WTC11 (cell line): ENCODE results near the gene CRIP2. TPM values are rescaled to one million over a fixed set of nuclear protein-coding genes. Genes with fewer than 3 reads are reported as not detected.

Experiments
- ATAC-seq: fragments of 200-7000 bp; cut with Tn5 transposase; 2 replicates; pipeline ENCODE4 v1.10.0; 2021; ENCODE audit warnings: mild to moderate bottlenecking, moderate library complexity
- CTCF ChIA-PET: fragments of 300-600 bp; sonication (Branson Sonifier 250); formaldehyde crosslinking; loops from one replicate; lab custom pipeline; 2021; ENCODE audit warnings: antibody characterized with exemption; lab: Charles Lee
- POLR2A ChIA-PET: fragments of 350-600 bp; sonication (Branson Sonifier 250); formaldehyde crosslinking; loops from one replicate; lab custom pipeline; 2021; ENCODE audit warnings: antibody characterized with exemption; lab: Charles Lee
- DNase-seq: peaks from one replicate; pipeline ENCODE4 v3.0.0; 2021; ENCODE audit warnings: low spot score
- H3K27ac Mint-ChIP-seq: 2 replicates; pipeline ENCODE4 v1.8.0; 2021; ENCODE audit warnings: mixed read lengths
- H3K27me3 Mint-ChIP-seq: 2 replicates; pipeline ENCODE4 v1.8.0; 2021; ENCODE audit warnings: low read depth, mild to moderate bottlenecking, moderate library complexity, mixed read lengths
- H3K36me3 Mint-ChIP-seq: 2 replicates; pipeline ENCODE4 v1.8.0; 2021; ENCODE audit warnings: mixed read lengths
- H3K4me1 Mint-ChIP-seq: 2 replicates; pipeline ENCODE4 v1.8.0; 2022; ENCODE audit warnings: mixed read lengths
- H3K4me3 Mint-ChIP-seq: 2 replicates; pipeline ENCODE4 v1.8.0; 2021; ENCODE audit warnings: mild to moderate bottlenecking, moderate library complexity, mixed read lengths
- H3K9me3 Mint-ChIP-seq: 2 replicates; pipeline ENCODE4 v1.8.0; 2021; ENCODE audit warnings: mixed read lengths
- ATF1 ChIP-seq: sonication (generic); formaldehyde crosslinking; IDR thresholded peaks from 2 replicates; pipeline ENCODE4 v1.8.1; 2023; ENCODE audit warnings: mild to moderate bottlenecking, moderate library complexity, missing genetic modification reagents
- FOXJ3 ChIP-seq: sonication (generic); formaldehyde crosslinking; IDR thresholded peaks from 2 replicates; pipeline ENCODE4 v1.9.0; 2021; ENCODE audit warnings: missing genetic modification reagents, mild to moderate bottlenecking, borderline replicate concordance
- FOXK1 ChIP-seq: sonication (generic); formaldehyde crosslinking; IDR thresholded peaks from 2 replicates; pipeline ENCODE4 v1.8.0; 2022; ENCODE audit warnings: mild to moderate bottlenecking, moderate library complexity, missing genetic modification reagents
- GABPB1 ChIP-seq: sonication (generic); formaldehyde crosslinking; IDR thresholded peaks from 2 replicates; pipeline ENCODE4 v1.8.1; 2023; ENCODE audit warnings: mild to moderate bottlenecking, missing genetic modification reagents
- IRF2 ChIP-seq: sonication (generic); formaldehyde crosslinking; IDR thresholded peaks from 2 replicates; pipeline ENCODE4 v1.8.0; 2022; ENCODE audit warnings: low read depth, missing genetic modification reagents, borderline replicate concordance
- JAZF1 ChIP-seq: fragments of 250-450 bp; sonication (Bioruptor Pico); IDR thresholded peaks from 2 replicates; pipeline ENCODE4 v1.9.0; 2021; ENCODE audit warnings: moderate library complexity, mild to moderate bottlenecking, inconsistent platforms
- NFYB ChIP-seq: sonication (generic); formaldehyde crosslinking; conservative IDR thresholded peaks from 2 replicates; pipeline ENCODE4 v1.8.0; 2022; ENCODE audit warnings: low read depth, missing genetic modification reagents
- ZBTB21 ChIP-seq: sonication (generic); formaldehyde crosslinking; IDR thresholded peaks from 2 replicates; pipeline ENCODE4 v1.8.1; 2023; ENCODE audit warnings: mild to moderate bottlenecking, missing genetic modification reagents, borderline replicate concordance
- ZNF423 ChIP-seq: fragments of 250-450 bp; sonication (Bioruptor Pico); IDR thresholded peaks from 2 replicates; pipeline ENCODE4 v2.1.2; 2022; ENCODE audit warnings: mild to moderate bottlenecking, moderate library complexity
- total RNA-seq: library from RNA; stranded (reverse); gene quantifications from 3 replicates; pipeline ENCODE4 v1.2.3, GENCODE V29; 2021
- TF ChIP-seq, protein P1 (sequence below): sonication (generic); formaldehyde crosslinking; IDR thresholded peaks from 2 replicates; pipeline ENCODE4 v1.8.1; 2023; ENCODE audit warnings: mild to moderate bottlenecking, missing genetic modification reagents, borderline replicate concordance
- TF ChIP-seq, protein P2 (sequence below): sonication (generic); formaldehyde crosslinking; IDR thresholded peaks from 2 replicates; pipeline ENCODE4 v1.8.0; 2022; ENCODE audit warnings: mild to moderate bottlenecking, missing genetic modification reagents
- TF ChIP-seq, protein P3 (sequence below): sonication (generic); formaldehyde crosslinking; conservative IDR thresholded peaks from 2 replicates; pipeline ENCODE4 v1.8.1; 2022; ENCODE audit warnings: mild to moderate bottlenecking, missing genetic modification reagents
- TF ChIP-seq, protein P4 (sequence below): sonication (generic); formaldehyde crosslinking; IDR thresholded peaks from 2 replicates; pipeline ENCODE4 v1.8.0; 2023; ENCODE audit warnings: missing genetic modification reagents, mild to moderate bottlenecking, borderline replicate concordance
- TF ChIP-seq, protein P5 (sequence below): sonication (generic); formaldehyde crosslinking; IDR thresholded peaks from 2 replicates; pipeline ENCODE4 v1.8.0; 2022; ENCODE audit warnings: mild to moderate bottlenecking, missing genetic modification reagents
- TF ChIP-seq, protein P6 (sequence below): fragments of 250-450 bp; sonication (Bioruptor Pico); IDR thresholded peaks from 2 replicates; pipeline ENCODE4 v1.9.0; 2021; ENCODE audit warnings: mild to moderate bottlenecking
- TF ChIP-seq, protein P7 (sequence below): fragments of 250-450 bp; sonication (Bioruptor Pico); IDR thresholded peaks from 2 replicates; pipeline ENCODE4 v1.9.0; 2021; ENCODE audit warnings: mild to moderate bottlenecking
- TF ChIP-seq, protein P8 (sequence below): sonication (generic); formaldehyde crosslinking; IDR thresholded peaks from 2 replicates; pipeline ENCODE4 v1.8.1; 2023; ENCODE audit warnings: mild to moderate bottlenecking, missing genetic modification reagents, moderate library complexity

The CRIP2 gene
- total RNA-seq, 1 experiment from 2014 or later, result 5.4 TPM

DNA sequence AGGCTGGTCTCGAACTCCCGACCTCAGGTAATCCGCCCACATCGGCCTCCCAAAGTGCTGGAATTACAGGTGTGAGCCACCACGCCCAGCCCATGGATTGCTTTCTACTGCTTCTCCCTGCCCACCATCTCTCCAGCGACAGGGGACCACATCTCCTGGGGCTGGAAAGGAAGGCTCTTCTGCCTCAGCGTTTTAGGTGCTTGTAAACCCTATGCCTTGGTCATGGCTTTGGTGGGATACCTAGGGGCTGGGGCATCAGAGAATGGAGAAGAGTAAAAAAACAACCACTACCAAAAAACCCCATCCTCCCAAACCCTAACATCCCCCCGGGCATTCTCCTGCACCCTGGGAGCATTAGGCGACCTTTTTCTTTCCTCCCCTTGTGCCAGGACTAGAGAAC lies 50.7 kb downstream of the CRIP2 start:
- Mint-ChIP-seq H3K27ac (no peak overlapping the region), H3K36me3 (no peaks in the 10 kb centered on the region), H3K9me3 (peaks cover 6% of the 10 kb centered on the region), H3K4me1 (no peaks in the 10 kb centered on the region), H3K27me3 (peaks cover 59% of the 10 kb centered on the region), H3K4me3 (peak overlapping the region; percentile 53)
- no peak for ATAC-seq
- no peak for DNase-seq
- ChIA-PET POLR2A (no interaction called here), CTCF (interaction anchor here (1.3 to 1.4 kb wide), 2 partner anchors 34 to 44 kb away, joined by 3 to 7 read pairs; no protein-coding TSS in a partner anchor)
- TF ChIP-seq, protein P1, sequence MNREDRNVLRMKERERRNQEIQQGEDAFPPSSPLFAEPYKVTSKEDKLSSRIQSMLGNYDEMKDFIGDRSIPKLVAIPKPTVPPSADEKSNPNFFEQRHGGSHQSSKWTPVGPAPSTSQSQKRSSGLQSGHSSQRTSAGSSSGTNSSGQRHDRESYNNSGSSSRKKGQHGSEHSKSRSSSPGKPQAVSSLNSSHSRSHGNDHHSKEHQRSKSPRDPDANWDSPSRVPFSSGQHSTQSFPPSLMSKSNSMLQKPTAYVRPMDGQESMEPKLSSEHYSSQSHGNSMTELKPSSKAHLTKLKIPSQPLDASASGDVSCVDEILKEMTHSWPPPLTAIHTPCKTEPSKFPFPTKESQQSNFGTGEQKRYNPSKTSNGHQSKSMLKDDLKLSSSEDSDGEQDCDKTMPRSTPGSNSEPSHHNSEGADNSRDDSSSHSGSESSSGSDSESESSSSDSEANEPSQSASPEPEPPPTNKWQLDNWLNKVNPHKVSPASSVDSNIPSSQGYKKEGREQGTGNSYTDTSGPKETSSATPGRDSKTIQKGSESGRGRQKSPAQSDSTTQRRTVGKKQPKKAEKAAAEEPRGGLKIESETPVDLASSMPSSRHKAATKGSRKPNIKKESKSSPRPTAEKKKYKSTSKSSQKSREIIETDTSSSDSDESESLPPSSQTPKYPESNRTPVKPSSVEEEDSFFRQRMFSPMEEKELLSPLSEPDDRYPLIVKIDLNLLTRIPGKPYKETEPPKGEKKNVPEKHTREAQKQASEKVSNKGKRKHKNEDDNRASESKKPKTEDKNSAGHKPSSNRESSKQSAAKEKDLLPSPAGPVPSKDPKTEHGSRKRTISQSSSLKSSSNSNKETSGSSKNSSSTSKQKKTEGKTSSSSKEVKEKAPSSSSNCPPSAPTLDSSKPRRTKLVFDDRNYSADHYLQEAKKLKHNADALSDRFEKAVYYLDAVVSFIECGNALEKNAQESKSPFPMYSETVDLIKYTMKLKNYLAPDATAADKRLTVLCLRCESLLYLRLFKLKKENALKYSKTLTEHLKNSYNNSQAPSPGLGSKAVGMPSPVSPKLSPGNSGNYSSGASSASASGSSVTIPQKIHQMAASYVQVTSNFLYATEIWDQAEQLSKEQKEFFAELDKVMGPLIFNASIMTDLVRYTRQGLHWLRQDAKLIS (CRISPR knock-in tag), result no peak
- no peak for TF ChIP-seq ZBTB21
- TF ChIP-seq, protein P2, sequence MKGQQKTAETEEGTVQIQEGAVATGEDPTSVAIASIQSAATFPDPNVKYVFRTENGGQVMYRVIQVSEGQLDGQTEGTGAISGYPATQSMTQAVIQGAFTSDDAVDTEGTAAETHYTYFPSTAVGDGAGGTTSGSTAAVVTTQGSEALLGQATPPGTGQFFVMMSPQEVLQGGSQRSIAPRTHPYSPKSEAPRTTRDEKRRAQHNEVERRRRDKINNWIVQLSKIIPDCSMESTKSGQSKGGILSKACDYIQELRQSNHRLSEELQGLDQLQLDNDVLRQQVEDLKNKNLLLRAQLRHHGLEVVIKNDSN (CRISPR knock-in tag), result no peak
- TF ChIP-seq, protein P3, sequence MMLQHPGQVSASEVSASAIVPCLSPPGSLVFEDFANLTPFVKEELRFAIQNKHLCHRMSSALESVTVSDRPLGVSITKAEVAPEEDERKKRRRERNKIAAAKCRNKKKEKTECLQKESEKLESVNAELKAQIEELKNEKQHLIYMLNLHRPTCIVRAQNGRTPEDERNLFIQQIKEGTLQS (CRISPR knock-in tag), result no peak
- no peak for TF ChIP-seq IRF2
- TF ChIP-seq JAZF1 (CRISPR knock-in tag), result no peak
- TF ChIP-seq ZNF423 (CRISPR knock-in tag), result no peak
- TF ChIP-seq FOXK1 (CRISPR knock-in tag), result no peak
- TF ChIP-seq, protein P4, sequence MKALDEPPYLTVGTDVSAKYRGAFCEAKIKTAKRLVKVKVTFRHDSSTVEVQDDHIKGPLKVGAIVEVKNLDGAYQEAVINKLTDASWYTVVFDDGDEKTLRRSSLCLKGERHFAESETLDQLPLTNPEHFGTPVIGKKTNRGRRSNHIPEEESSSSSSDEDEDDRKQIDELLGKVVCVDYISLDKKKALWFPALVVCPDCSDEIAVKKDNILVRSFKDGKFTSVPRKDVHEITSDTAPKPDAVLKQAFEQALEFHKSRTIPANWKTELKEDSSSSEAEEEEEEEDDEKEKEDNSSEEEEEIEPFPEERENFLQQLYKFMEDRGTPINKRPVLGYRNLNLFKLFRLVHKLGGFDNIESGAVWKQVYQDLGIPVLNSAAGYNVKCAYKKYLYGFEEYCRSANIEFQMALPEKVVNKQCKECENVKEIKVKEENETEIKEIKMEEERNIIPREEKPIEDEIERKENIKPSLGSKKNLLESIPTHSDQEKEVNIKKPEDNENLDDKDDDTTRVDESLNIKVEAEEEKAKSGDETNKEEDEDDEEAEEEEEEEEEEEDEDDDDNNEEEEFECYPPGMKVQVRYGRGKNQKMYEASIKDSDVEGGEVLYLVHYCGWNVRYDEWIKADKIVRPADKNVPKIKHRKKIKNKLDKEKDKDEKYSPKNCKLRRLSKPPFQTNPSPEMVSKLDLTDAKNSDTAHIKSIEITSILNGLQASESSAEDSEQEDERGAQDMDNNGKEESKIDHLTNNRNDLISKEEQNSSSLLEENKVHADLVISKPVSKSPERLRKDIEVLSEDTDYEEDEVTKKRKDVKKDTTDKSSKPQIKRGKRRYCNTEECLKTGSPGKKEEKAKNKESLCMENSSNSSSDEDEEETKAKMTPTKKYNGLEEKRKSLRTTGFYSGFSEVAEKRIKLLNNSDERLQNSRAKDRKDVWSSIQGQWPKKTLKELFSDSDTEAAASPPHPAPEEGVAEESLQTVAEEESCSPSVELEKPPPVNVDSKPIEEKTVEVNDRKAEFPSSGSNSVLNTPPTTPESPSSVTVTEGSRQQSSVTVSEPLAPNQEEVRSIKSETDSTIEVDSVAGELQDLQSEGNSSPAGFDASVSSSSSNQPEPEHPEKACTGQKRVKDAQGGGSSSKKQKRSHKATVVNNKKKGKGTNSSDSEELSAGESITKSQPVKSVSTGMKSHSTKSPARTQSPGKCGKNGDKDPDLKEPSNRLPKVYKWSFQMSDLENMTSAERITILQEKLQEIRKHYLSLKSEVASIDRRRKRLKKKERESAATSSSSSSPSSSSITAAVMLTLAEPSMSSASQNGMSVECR (CRISPR knock-in tag), result no peak
- TF ChIP-seq, protein P5, sequence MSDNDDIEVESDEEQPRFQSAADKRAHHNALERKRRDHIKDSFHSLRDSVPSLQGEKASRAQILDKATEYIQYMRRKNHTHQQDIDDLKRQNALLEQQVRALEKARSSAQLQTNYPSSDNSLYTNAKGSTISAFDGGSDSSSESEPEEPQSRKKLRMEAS (CRISPR knock-in tag), result no peak
- no peak for TF ChIP-seq GABPB1 (CRISPR knock-in tag)
- no peak for TF ChIP-seq ATF1 (CRISPR knock-in tag)
- TF ChIP-seq NFYB, result no peak
- TF ChIP-seq, protein P6, sequence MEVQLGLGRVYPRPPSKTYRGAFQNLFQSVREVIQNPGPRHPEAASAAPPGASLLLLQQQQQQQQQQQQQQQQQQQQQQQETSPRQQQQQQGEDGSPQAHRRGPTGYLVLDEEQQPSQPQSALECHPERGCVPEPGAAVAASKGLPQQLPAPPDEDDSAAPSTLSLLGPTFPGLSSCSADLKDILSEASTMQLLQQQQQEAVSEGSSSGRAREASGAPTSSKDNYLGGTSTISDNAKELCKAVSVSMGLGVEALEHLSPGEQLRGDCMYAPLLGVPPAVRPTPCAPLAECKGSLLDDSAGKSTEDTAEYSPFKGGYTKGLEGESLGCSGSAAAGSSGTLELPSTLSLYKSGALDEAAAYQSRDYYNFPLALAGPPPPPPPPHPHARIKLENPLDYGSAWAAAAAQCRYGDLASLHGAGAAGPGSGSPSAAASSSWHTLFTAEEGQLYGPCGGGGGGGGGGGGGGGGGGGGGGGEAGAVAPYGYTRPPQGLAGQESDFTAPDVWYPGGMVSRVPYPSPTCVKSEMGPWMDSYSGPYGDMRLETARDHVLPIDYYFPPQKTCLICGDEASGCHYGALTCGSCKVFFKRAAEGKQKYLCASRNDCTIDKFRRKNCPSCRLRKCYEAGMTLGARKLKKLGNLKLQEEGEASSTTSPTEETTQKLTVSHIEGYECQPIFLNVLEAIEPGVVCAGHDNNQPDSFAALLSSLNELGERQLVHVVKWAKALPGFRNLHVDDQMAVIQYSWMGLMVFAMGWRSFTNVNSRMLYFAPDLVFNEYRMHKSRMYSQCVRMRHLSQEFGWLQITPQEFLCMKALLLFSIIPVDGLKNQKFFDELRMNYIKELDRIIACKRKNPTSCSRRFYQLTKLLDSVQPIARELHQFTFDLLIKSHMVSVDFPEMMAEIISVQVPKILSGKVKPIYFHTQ, result no peak
- no peak for TF ChIP-seq FOXJ3 (CRISPR knock-in tag)
- TF ChIP-seq, protein P7, sequence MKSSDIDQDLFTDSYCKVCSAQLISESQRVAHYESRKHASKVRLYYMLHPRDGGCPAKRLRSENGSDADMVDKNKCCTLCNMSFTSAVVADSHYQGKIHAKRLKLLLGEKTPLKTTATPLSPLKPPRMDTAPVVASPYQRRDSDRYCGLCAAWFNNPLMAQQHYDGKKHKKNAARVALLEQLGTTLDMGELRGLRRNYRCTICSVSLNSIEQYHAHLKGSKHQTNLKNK (CRISPR knock-in tag), result no peak
- TF ChIP-seq, protein P8, sequence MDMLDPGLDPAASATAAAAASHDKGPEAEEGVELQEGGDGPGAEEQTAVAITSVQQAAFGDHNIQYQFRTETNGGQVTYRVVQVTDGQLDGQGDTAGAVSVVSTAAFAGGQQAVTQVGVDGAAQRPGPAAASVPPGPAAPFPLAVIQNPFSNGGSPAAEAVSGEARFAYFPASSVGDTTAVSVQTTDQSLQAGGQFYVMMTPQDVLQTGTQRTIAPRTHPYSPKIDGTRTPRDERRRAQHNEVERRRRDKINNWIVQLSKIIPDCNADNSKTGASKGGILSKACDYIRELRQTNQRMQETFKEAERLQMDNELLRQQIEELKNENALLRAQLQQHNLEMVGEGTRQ (CRISPR knock-in tag), result no peak
